Midbrain (tissue), 1 donor: Measurements from ENCODE around the gene THY1.
"Not testable (repeated sequence)": the region's sequence is repeated elsewhere in the genome, so short reads cannot be mapped to it uniquely, and the experiment has no call there.

Experiments
- DNase-seq: peaks from one replicate; lab custom pipeline; 2025; lab: John Stamatoyannopoulos, UW

THY1 gene

DNA sequence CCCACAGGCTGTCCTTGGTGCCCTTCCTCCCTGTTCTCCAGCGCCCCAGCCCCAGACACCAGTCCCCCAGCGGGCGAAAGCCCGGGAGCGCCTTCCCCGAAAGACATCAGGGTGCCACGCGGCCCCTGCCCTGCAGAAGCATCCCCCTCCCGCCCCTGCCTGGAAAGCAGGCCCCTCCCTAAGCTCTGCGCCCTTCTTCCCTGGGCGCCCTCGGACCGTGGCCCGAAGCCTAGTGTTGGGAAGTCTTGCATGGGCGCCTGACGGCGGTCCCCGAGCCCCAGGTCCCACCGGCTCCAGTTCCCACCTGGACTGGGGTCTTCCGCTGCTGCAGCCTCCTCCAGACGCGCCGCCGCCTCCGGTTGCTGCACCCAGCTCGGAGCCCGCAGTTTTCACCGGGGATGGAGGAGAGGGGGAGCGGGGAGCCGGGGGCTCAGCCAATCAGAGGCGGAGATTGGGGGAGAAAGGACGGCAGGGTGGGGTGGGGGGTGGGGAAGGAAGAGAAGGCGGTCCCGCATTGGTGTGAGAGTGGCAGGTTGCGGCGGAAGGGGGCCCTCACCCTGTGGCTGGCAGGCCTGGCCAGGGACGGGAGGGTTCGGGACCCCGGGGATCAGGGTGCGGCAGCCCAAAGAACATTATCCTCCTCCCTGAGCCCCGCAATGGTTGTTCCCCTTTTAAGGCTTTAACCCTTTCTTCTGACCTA, at the start of gene THY1:
TSS of gene THY1 (minus strand) at position 364 of the 700 bp plus-strand sequence. CDS start 2,267 bp downstream, outside the sequence.
- DNase-seq, result peak; percentile 36

DNA sequence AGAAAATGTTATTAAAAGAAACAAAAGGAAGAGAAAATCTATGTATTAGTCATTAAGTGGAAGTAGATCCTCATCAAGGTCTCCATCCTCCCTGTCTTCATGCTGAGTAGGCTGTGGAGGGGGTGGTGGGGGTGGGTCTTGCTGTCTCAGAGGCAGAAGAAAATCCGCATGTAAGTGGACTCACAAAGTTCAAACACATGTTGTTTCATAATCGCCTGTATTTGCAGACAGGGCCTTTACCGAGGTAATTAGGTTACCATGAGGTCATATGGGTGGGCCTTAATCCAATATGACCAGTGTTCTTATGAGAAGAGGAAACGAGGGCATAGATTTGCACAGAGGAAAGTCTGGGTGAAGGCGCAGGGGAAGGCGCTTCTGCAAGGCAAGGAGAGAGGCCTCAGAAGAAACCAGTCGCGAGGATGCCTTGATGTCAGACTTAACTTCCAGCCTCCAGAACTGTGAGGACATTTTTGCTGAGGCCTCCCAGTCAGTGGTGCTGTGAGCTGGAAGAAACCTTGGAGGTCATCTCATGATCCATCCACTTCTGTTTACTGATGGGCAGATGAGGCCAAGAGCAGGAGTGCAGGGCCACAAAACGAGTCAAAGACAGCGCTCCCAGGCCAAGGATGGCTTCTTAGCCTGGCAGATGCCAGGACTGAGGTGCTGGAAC, 49.3 kb upstream of the THY1 start:
- DNase-seq, result no peak

DNA sequence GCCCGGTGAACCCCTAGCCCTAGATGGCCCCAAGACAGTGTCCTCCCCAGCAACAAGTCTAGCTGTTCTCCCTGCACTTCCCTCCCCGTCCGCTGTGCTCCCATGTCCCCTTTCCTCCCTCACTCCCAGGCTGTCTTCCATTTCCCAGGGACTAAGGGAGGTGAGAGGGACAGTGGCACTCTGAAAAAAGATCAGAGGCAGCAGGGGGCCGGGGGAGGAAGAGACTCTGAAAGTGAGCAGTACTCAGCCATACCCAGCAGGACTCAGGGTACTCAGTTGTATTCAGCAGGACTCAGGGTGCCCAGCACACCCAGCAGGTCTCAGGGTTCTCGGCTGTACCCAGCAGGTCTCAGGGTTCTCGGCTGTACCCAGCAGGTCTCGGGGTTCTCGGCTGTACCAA, 48.4 kb upstream of the THY1 start:
- DNase-seq, result no peak

DNA sequence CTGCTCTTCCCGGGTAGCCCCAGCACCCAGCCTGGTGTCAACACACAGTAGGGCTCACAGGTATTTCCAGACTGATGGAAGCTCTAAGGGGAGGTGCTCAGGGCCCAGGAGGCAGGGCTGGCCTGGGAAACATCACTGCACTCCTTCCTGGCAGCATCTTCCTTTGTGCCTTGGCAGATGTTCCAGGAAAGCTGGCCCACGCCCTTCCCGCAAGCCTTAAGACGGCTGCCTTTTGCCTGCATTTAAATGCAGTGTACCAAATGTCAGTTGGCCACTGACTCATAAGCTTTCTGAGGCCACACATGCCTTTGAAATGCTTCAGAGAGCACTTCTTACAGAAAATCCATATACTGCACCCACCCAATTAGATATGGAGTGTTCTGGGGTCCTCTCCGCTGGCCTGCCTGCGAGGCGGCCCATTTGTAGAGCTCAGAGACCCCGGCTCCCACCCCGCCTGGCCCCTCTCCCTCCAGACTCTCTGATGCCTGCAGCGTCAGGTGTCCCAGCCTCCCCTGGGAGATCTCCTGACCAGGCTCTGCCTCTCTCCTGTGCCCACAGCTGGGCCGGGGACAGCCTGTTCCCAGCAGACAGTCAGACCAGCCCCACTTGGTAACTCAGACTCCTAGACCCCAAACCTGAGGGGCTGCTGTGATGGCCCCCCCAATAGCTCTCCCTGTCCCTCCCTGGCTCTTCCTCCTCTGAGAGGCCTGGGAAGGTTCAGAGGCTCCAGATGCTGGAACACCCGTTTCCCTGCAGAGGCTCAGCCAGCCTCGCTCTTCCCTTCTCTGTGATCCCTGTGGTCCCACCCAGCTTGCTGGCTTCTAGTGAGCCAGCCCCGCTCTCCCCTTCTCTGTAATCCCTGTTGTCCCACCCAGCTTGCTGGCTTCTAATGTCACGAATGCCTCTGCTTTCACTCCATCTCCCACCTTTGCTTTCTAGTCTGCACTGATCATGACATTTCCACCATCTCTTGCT, 47.6 kb upstream of the THY1 start:
- no peak for DNase-seq

DNA sequence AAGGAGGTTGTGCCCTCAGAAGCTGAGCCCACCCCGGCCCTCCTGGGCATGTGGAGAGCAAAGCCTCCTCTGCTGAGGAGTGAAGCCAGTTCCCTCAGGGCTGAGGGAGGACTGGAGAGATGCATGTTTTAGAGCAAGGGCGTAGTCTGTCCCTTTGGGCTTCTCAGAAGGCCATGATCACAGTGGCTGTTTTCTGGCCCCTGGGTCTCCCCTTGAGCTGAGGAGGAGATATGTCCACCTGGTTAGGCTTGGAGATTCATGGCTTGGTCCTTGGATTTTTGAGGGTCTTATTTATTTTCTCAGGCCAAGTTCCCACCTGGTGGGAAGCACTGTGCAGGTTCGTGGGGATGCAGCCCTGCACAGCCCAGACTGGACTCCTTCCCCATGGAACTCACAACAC, 46.5 kb upstream of the THY1 start:
- DNase-seq, result no peak

DNA sequence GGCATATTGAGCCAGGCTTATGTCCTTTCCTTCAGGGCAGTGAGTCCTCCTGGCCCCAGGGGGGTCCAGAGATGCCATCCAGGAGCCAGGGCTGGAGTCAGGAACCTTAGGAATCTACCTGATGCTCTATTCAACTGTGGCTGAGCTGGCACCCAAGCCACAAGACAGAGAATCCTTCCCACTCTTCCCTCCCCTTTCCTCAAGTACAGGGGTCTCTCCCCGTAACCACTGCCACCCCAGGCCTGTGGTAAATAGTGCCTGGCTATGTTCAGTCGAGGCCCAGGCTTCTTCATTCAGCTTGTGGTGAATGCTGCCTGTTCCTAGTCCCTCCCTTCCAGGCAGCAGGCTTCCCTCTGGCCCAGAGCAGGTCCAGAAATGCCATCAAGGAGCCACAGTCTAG, 45.5 kb upstream of the THY1 start:
- DNase-seq, result no peak

DNA sequence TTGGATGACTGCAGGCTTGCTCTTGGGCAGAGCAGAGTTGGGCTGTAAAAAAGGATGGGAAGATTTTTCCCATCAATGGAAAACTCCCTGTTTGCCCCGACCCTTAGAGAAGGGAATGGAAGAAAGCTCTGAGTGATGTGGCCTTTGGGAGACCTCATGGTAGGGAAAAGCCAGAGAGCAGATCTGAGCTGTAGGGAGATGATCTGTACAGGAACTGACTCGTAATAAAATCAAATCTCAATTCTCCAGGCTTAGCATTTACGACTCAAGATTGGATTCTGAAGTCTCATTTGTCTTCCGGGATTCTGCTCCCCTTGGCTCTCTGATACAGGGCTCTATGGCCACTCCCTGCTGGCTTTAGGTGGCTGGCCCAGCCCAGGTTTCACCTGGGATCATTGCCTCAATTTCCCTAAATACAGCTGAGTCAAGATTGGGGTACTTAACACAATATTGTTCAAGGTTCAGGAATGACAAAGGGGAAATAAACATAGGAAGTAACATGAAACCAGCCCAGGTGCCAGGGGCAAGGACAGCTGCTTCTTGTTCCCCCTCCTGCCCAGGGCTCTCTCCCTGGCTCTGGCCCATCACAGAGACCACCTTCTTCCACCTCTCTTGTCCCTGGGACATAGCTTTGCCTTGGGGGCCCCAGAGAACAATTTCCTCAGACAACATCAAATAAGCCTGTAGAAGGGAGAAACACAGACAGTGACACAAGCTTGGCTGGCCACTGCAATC, 38.4 kb upstream of the THY1 start:
- DNase-seq, result no peak

DNA sequence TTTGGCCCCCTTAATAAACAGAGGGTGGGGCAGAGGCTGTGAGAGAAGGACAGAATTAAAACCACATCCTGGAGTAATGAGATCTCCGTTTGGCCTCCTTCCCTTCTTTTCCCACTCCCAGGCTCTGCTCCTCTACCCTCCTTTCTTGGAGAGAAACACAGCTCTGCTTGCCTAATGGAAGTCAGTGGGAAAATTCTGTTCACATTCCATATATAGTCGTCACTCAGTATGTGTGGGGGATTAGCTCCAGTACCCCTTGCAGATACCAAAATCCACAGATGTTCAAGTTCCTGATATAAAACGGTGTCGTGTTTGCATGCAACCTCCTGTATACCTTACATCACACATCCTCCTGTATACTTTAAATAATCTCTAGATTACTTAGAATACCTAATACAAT, 37.6 kb upstream of the THY1 start:
- DNase-seq, result no peak

DNA sequence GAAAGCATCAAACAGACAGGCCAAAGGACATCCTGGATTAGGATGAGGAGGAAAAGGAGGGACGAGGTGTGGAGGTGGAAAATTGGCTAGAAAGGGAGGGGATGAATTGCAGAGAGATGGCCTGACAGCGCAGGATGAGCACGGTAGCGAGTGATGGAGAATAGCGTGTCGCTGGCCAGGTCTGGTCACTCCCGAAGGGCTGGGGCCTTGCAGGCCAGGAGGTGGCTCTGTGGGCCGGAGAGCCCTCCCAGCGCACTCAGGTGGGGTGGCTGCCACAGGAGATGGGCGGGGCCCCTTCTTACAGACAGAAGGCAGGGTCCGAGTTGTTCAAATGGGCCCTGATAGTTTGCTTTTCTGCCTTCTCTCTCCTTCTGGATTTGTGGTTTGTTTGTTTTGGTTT, 37.1 kb upstream of the THY1 start:
- DNase-seq, result no peak

DNA sequence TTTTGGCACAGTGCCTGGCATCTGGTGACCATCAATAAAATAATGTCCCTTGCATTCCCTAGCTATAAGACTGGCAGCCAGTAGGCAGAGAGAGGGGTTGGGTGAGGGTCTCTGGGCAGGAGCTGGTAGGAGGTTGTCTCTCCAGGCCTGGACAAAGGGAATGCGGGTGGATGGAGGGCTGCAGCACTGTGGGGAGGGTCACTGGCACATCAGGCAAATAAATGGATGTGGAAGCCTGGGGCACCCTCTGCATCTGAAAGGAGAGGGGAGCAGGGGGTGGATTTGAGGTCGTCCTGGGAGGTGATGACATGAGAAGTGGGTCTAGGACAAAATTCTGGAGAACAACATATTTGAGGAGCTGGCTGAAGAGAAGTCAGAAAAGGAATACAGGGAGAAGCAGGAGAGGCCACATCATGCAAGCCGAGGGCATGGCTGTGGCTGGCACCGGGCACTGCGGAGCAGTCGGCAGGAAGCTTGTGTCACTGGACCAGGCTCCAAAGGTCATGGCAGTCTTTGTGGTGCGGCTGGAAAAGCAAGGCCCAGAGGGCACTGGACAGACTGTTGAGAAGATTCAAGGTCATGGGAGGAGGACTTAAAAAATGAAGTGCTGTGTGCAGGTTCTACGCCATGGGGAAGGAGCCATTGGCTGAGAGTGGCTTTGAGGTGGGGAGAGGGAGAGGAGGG, 36.5 kb upstream of the THY1 start:
- DNase-seq, result no peak

DNA sequence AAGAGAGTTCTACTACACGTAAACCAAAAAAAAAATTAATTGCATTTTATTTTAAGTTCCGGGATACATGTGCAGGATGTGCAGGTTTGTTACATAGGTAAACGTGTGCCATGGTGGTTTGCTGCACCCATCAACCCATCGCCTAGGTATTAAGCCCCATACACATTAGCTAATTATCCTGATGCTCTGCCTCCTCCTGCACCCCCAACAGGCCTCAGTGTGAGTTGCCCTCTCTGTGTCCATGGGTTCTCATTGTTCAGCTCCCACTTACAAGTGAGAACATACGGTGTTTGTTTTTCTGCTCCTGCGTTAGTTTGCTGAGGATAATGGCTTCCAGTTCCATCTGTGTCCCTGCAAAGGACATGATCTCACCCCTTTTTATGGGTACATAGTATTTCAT, 32.7 kb upstream of the THY1 start:
- DNase-seq, result not testable (repeated sequence)

DNA sequence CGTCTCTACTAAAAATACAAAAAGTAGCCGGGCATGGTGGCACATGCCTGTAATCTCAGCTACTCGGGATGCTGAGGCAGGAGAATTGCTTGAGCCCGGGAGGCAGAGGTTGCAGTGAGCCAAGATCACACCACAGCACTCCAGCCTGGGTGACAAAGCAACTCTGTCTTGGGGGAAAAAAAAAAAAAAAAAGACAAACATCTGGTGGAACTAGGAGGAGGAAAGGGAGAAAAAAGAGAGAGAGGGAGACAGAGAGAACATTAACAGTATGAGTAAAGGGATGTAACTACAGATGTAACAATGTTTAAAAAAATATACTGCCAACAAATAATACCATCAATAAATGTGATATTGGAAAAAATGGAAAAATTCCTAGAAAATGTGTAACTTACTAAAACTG, 32.3 kb upstream of the THY1 start:
- DNase-seq, result not testable (repeated sequence)

DNA sequence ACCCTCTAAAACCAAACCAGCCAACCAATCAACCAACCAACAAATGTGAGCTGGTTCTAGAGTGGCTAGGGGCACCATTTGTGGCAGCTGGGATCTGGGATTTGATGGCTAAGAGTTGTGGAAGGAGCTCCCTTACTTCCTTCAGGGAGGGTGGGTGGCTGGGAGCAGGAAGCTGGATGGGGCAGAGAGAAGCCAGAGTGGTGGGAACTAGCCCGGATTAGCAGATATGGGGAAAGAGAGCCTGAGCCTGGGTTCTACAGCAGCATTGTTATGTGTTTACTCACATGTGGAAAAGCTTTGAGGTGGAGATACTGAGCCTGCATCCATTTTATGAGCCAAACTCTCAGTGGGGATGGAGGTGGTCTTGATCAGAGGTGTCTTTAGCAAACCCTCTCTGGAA, 30.9 kb upstream of the THY1 start:
- DNase-seq, result no peak

DNA sequence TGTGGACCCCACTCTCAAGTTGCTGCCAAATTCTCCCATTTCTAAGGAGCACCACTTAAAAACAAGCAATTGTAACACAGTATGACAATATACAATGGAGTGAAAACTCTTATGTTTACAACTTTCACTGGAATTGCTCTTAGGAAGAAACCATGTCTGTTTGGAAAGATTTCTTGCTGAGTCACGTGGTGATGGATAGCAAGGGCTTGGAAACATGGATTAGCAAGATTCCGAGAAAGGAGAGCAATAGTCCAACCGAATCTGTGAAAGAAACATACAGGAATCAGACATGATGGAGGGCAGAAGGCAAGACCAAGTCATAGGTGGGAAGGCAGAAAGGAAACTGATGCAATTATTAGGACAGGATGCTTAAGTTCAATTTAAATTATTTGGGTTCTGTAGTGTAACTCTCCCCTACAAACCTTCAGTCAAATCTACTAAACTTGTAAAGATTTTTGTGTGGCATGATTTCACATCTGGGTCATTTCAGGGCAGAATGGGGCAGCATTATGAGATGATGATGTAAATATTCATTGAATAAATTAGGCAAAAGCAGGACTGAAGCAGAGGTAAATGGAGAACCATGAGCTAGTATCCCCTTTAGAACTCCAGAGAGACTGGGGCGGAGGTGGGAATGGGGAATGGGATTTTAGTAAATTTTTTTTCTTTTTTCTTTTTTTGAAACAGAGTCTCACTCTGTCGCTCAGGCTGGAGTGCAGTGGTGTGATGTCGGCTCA, 27.8 kb upstream of the THY1 start:
- no peak for DNase-seq

DNA sequence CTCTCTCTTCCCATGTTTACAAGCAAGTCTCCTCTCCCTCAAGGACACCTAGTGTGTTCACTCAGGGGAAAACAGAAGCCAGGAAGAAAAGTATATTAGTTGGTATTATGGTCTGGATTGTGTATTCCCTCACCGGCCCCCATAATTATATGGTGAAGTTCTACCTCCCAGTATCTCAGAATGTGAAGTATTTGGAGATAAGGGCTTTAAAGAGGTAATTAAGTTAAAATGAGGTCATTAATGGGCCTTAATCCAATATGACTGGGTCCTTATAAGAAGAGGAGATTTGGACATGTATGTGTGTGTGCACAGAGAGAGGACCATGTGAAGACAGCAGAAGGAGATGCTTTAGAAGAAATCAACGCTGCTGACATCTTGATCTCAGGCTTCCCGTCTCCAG, 26.5 kb upstream of the THY1 start:
- no peak for DNase-seq

DNA sequence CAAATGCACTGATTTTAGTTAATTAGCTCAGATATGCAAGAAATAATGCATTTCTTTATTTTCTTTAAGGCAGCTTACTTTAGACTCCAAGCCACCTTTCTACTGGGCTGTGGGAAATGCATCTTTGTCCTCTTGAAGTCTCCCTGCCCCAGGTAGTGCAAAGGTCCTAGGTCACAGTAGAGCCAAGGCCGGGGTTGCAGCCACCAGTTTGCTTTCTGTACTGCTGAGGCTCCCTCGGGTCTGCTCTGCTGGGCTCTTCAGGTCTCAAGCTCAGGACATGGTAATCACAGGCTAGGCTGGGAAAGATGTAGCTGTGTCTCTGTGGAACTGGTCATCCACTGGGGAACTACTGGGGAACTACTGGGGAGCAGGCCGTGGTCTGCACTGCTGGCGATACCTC, 25.4 kb upstream of the THY1 start:
- no peak for DNase-seq

DNA sequence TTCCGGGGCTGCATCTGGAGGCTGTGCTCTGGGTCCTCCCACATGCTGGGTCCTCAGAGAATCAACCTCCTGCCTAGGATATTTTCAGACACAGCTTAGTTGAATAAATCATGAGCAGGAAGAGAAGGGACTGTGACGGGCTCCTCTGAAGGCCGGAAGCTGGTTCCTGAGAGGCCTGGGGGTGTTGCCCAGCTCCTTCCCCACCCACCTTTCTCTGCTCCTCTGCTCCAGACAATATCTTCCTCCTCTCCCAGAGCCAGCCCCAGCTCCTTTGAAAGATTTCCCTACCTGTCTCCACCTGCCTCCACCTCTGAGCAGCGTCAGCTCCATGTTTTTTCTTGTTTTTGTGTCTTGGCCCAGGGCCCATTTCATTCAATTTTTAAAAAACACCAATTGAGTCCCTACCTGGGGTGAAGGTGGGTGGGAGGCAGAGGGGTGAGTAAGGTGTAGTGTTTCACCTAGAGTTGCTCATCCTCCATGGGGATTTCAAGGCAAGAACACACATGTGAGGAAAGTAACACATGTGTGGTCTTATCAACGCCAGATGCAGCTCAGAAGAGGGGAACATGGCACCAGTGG, 24.8 kb upstream of the THY1 start:
- no peak for DNase-seq

DNA sequence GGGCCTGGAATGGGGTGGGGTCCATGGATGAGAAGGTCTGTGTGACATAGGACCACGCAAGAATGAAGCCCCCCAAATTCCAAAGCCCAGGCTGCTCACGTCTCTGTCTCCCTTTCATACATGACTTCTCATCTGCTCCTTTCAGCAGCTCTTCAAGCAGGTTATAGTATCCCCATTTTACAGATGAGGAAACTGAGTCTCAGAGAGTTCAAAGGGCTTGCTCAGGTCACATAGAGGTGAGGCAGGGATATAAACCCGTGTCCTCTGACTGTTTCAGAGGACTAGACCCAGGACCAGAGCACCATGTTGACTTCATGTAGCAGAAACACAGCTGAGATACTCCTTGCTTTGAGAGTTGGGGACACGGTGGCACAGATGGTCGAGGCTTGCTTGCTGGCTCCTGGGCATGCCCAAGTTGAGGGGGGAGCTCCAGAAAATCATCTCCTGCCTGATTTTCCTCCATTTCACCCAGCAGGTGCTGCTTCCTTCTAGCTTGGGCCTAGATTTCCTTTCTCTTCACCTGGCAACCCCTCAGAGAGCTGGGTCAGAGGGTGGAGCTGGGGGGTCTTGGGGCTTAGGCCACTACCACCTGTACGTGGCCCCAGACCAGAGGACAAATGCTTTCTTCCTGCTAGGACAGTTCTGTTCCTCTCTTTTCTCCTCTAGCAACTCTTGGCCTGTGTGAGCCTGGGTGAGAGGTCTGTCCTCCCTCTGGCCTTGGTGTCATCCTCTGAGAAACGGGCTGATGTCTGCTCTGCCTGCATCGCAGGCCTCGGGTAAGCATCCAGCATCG, 24.1 kb upstream of the THY1 start:
- no peak for DNase-seq

DNA sequence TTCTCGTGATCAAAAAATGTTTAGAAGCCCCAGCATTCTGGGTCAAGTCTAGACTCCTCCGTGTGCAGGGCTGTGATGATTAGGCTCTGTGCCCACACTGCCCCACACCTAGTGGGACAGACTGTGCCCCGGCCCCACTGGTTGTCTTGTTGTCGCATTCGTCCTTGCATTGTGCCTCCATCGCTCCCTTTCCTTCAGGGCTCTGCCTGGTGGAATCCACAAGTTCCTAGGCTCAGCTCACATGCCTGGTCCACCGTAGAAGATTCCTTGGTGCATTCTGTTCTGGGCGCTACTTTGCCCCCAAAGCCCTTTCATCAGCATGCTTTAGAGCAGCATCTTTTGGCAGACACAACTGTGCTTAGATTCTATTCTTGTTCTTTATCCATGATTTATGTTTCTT, 23.5 kb upstream of the THY1 start:
- no peak for DNase-seq

DNA sequence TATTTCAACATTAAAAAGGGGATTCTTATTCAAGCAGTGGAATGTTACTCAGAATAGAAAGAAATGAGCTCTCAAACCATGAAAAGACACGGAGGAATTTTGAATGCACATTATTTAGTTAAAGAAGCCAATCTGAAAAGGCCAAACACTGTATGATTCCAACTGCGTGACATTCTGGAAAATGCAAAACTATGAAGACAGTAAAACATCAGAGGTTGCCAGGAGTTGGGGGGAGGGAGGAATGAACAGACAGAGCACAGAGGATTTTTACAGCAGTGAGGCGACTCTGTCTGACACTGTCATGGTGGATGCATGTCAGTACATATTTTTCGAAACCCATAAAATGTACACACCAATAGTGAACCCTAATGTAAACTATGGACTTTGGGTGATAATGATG, 22.9 kb upstream of the THY1 start:
- DNase-seq, result no peak
